Fibroblast of skin of back (primary cell): ENCODE data around the gene SLC43A3. TPM values are rescaled to one million over a fixed set of nuclear protein-coding genes. Genes with fewer than 3 reads are reported as not detected.

Experiments used
- DNase-seq: peaks from one replicate; pipeline ENCODE4 v3.0.0-alpha.2; 2013
- polyA plus RNA-seq, 2 experiments: library from polyadenylated mRNA; unstranded; fragments of 120-200 nt; gene quantifications; one replicate each; pipeline ENCODE4 v1.2.1, GENCODE V29; 2013; ENCODE audit not compliant: insufficient read length in 2 of 2

The SLC43A3 gene
- polyA plus RNA-seq (2013, experiment 1 of 2; ENCODE audit: insufficient read length): 41.4 TPM
- polyA plus RNA-seq (2013, experiment 2 of 2; ENCODE audit: insufficient read length): 13.3 TPM

- DNase-seq: peak; percentile 93
These were observed at the start of gene SLC43A3 for GRCh38 chr11:57426929-57427726. Gene SLC43A3 (minus strand): TSS chr11:57427121. CDS start chr11:57426172, 949 bp downstream.

GRCh38 chr11:57476047-57476756 is 49.3 kb upstream of the SLC43A3 start:
- no peak for DNase-seq

GRCh38 chr11:57475671-57476046 is 48.7 kb upstream of the SLC43A3 start:
- no peak for DNase-seq

GRCh38 chr11:57475191-57475590 is 48.3 kb upstream of the SLC43A3 start:
- DNase-seq: peak; percentile 22

GRCh38 chr11:57474803-57475115 is 47.8 kb upstream of the SLC43A3 start:
- DNase-seq: no peak

- DNase-seq: no peak
These were observed 47.3 kb upstream of the SLC43A3 start for GRCh38 chr11:57474017-57474802.

GRCh38 chr11:57473285-57473841 is 46.4 kb upstream of the SLC43A3 start:
- no peak for DNase-seq

GRCh38 chr11:57471496-57471895 is 44.6 kb upstream of the SLC43A3 start:
- no peak for DNase-seq

GRCh38 chr11:57469268-57469667 is 42.3 kb upstream of the SLC43A3 start:
- DNase-seq: no peak

- no peak for DNase-seq
These were observed 41.4 kb upstream of the SLC43A3 start for GRCh38 chr11:57468276-57468675.

GRCh38 chr11:57467508-57468157 is 40.7 kb upstream of the SLC43A3 start:
- no peak for DNase-seq

GRCh38 chr11:57466680-57467079 is 39.8 kb upstream of the SLC43A3 start:
- no peak for DNase-seq

GRCh38 chr11:57464539-57465181 is 37.7 kb upstream of the SLC43A3 start:
- DNase-seq: no peak

- DNase-seq: no peak
These were observed 37.0 kb upstream of the SLC43A3 start for GRCh38 chr11:57463671-57464538.

- DNase-seq: no peak
These were observed 35.7 kb upstream of the SLC43A3 start for GRCh38 chr11:57462597-57462996.

- no peak for DNase-seq
These were observed 35.0 kb upstream of the SLC43A3 start for GRCh38 chr11:57461841-57462489.

GRCh38 chr11:57460758-57461749 is 34.1 kb upstream of the SLC43A3 start:
- no peak for DNase-seq

GRCh38 chr11:57460022-57460757 is 33.3 kb upstream of the SLC43A3 start, which contains the start of gene RTN4RL2:
Gene RTN4RL2 (plus strand): TSS chr11:57460528. CDS start chr11:57460866, 338 bp downstream.
- DNase-seq: peak; percentile 65
